ENCODE data around the gene ZC3H7A.
A peak's percentile ranks its signal among the peaks of the same experiment; 100 is the strongest.

The ZC3H7A gene

DNA sequence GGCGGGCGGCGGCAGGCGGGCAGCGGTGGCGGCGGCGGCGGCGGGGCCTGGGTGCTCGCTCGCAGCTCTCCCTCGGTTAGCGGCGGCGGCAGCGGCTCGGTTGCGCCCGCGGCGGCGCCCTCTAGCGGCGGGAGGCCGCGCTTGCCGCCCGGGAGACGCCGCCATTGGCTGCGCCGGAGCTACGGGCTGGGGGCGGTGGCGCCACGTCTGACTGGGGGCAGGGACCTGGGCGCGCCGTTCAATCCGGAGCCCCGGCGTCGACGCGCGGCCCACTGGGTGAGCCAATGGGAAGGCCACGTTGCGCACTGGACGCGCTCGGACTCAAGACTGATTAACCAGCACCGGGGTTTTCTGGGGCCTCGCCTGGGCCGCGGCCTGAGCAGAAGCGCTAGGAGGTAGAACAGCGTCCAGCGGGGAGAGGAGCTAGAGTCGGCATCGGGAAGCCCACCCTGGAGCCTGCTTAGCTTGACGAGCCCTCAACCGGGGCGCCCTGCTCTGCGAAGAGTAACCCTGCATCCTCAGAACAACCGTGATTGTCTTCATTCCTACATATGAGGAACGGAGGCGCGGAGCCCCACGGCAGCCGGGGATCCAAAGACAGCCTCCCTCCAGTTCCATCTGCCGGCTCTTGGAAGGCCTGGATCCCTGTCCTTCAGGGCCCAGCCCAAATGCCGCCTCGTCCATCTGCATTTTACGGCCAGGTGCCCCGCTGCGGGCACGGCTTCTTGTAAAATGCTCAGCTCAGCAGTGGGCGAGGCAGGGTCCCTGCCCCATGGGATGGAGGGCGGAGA, at the start of gene ZC3H7A:
TSS of gene ZC3H7A (minus strand) at position 93 of the 791 bp plus-strand sequence. CDS start 14,904 bp downstream, outside the sequence.
- peak within 1 kb of the TSS; percentile 99 for H3K4me3 ChIP-seq (ENCODE audit: low read depth, low read length)
- TF ChIP-seq, protein P1, sequence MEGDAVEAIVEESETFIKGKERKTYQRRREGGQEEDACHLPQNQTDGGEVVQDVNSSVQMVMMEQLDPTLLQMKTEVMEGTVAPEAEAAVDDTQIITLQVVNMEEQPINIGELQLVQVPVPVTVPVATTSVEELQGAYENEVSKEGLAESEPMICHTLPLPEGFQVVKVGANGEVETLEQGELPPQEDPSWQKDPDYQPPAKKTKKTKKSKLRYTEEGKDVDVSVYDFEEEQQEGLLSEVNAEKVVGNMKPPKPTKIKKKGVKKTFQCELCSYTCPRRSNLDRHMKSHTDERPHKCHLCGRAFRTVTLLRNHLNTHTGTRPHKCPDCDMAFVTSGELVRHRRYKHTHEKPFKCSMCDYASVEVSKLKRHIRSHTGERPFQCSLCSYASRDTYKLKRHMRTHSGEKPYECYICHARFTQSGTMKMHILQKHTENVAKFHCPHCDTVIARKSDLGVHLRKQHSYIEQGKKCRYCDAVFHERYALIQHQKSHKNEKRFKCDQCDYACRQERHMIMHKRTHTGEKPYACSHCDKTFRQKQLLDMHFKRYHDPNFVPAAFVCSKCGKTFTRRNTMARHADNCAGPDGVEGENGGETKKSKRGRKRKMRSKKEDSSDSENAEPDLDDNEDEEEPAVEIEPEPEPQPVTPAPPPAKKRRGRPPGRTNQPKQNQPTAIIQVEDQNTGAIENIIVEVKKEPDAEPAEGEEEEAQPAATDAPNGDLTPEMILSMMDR (IDR thresholded peaks at IDR 0.05; ENCODE audit: low read depth, low read length, missing control alignments): peak; percentile 15
- in situ Hi-C loops (cut with HindIII; ENCODE audit: low sequenced_read_pairs): no loop called here
- peak; percentile 94 for DNase-seq (ENCODE audit: low read depth)

GRCh38 chr16:11844499-11844898, 47.4 kb upstream of the ZC3H7A start:
- no peak for DNase-seq (ENCODE audit: low read depth)
- H3K4me3 ChIP-seq (ENCODE audit: low read depth, low read length): no peak overlapping the region
- TF ChIP-seq, protein P1 (IDR thresholded peaks at IDR 0.05; ENCODE audit: low read depth, low read length, missing control alignments): no peak
- in situ Hi-C loops (cut with HindIII; ENCODE audit: low sequenced_read_pairs): no loop called here

GRCh38 chr16:11843861-11844260, 46.8 kb upstream of the ZC3H7A start:
- TF ChIP-seq, protein P1 (IDR thresholded peaks at IDR 0.05; ENCODE audit: low read depth, low read length, missing control alignments): no peak
- in situ Hi-C loops (cut with HindIII; ENCODE audit: low sequenced_read_pairs): no loop called here

DNA sequence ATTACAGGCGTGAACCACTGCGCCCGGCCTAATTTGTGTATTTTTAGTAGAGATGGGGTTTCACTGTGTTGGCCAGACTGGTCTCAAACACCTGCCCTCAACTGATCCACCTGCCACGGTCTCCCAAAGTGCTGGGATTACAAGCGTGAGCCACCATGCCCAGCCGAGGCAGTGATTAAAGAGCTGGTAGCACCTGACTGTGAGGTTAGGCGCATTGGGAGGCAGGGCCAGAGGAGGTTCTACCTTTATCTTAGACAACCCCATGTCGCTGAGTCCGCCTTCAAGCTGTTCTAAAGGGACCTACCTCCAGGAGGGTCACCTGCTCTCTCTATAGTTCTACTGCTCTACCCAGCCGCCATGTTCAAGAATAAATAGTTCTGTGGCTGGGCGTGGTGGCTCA, 46.1 kb upstream of the ZC3H7A start:
- no peak overlapping the region for H3K4me3 ChIP-seq (ENCODE audit: low read depth, low read length)
- in situ Hi-C loops (cut with HindIII; ENCODE audit: low sequenced_read_pairs): no loop called here
- DNase-seq (ENCODE audit: low read depth): no peak
- TF ChIP-seq, protein P1 (IDR thresholded peaks at IDR 0.05; ENCODE audit: low read depth, low read length, missing control alignments): no peak

More at GRCh38 chr16:11843861-11844260, 46.8 kb upstream of the ZC3H7A start:
- no peak for DNase-seq (ENCODE audit: low read depth)
- no peak overlapping the region for H3K4me3 ChIP-seq (ENCODE audit: low read depth, low read length)

DNA sequence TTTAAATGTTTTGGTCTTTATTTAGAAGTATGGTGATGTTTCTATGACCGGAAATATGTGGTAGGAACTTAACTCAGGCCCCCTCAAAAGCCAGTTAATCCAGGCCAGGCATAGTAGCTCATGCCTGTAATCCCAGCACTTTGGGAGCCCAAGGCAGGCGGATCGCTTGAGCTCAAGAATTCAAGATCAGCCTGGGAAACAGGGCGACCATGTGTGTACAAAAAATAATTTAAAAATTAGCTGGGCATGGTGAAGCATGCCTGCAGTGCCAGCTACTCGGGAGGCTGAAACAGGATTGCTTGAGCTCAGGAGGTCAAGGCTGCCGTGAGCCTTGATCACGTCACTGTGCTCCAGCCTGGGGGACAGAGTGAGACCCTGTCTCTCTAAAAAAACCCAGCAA, 44.0 kb upstream of the ZC3H7A start:
- in situ Hi-C loops (cut with HindIII; ENCODE audit: low sequenced_read_pairs): no loop called here
- TF ChIP-seq, protein P1 (IDR thresholded peaks at IDR 0.05; ENCODE audit: low read depth, low read length, missing control alignments): no peak
- no peak for DNase-seq (ENCODE audit: low read depth)

DNA sequence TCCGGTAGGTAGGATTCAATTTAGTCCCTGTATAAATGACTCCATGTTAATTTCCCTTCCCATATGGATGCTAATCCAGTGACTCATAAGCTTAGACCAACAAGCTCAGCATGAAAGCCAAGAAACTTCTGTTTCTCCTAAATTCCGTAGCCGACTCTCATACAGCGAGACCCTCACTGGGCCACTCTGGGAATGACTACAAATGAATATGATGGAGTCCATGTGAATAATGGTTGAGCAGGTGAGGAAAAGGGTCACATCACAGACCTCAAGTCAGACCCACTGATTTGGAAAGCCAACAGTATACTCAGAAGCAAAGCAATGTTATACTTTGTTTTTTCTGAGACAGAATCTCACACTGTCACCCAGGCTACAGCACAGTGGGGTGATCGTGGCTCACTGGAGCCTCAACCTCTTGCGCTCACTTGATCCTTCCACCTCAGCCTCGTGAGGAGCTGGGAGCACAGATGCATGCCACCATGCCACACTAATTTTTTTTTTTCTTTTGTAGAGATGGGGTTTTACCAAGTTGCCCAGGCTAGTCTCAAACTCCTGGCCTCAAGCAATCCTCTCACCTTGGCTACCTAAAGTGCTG, 39.7 kb upstream of the ZC3H7A start:
- TF ChIP-seq, protein P1 (IDR thresholded peaks at IDR 0.05; ENCODE audit: low read depth, low read length, missing control alignments): no peak
- DNase-seq (ENCODE audit: low read depth): peak; percentile 95
- H3K4me3 ChIP-seq (ENCODE audit: low read depth, low read length): no peak overlapping the region
- in situ Hi-C loops (cut with HindIII; ENCODE audit: low sequenced_read_pairs): no loop called here

More for the DNA sequence above, 44.0 kb upstream of the ZC3H7A start:
- H3K4me3 ChIP-seq (ENCODE audit: low read depth, low read length): no peak overlapping the region
